ENCODE data around the gene NKIRAS2.
A peak's percentile ranks its signal among the peaks of the same experiment; 100 is the strongest.

The NKIRAS2 gene

DNA sequence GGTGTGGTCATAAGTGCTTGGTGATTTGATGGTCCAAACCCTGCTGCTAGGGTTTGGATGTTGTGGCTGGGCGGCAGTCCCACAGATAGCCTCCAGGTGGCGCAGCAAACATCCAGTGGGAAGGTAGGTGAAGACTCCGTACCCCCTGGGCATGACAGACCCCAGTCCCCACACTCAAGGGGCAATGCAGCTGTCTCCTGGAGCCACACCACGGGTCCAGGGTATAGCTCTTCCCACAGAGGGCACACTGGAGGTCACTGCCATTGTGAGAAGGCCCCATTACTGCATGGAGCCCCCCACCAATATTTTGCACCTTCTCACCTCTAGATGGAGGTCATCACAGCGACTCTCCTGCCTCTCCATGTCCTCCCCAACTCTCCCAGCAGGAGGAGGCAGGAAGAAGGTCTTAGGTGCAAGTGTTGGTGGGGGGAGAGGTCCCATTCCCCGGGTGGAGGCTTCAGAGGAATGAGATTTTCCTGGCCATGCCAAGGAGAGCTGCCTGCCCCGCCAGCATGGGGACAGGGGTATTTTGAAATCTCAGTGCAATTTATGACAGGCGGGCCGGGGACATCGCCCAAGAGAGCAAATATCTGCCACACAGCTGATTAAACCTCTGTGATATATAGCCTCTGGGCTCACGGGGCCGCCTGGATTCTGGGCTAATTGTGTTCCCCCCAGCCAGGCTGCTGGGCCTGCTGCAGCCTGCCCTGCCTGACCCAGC is 47.6 kb downstream of the NKIRAS2 start:
- no peak overlapping the region for H3K9ac ChIP-seq (ENCODE audit: low read depth, low read length)
- no peaks in the 10 kb centered on the region for H3K9me3 ChIP-seq (ENCODE audit: control insufficient read depth, insufficient read depth, low read length)
- H3K4me1 ChIP-seq (ENCODE audit: insufficient read depth, low read length) = peaks cover 12% of the 10 kb centered on the region; the same call in 1 of the 2 replicates
- no peaks in the 10 kb centered on the region for H3K36me3 ChIP-seq (ENCODE audit: insufficient read depth, low read length)

- no peaks in the 10 kb centered on the region for H3K9me3 ChIP-seq (ENCODE audit: control insufficient read depth, insufficient read depth, low read length)
- no peak overlapping the region for H3K9ac ChIP-seq (ENCODE audit: low read depth, low read length)
- H3K4me1 ChIP-seq (ENCODE audit: insufficient read depth, low read length) = peaks cover 9% of the 10 kb centered on the region; the same call in 1 of the 2 replicates
Observed at GRCh38 chr17:42068979-42069378, 49.1 kb downstream of the NKIRAS2 start.

GRCh38 chr17:42071810-42072209 is 51.9 kb downstream of the NKIRAS2 start:
- H3K36me3 ChIP-seq (ENCODE audit: insufficient read depth, low read length) = no peaks in the 10 kb centered on the region
- H3K9me3 ChIP-seq (ENCODE audit: control insufficient read depth, insufficient read depth, low read length) = no peaks in the 10 kb centered on the region

More at GRCh38 chr17:42068979-42069378, 49.1 kb downstream of the NKIRAS2 start:
- no peaks in the 10 kb centered on the region for H3K36me3 ChIP-seq (ENCODE audit: insufficient read depth, low read length)

DNA sequence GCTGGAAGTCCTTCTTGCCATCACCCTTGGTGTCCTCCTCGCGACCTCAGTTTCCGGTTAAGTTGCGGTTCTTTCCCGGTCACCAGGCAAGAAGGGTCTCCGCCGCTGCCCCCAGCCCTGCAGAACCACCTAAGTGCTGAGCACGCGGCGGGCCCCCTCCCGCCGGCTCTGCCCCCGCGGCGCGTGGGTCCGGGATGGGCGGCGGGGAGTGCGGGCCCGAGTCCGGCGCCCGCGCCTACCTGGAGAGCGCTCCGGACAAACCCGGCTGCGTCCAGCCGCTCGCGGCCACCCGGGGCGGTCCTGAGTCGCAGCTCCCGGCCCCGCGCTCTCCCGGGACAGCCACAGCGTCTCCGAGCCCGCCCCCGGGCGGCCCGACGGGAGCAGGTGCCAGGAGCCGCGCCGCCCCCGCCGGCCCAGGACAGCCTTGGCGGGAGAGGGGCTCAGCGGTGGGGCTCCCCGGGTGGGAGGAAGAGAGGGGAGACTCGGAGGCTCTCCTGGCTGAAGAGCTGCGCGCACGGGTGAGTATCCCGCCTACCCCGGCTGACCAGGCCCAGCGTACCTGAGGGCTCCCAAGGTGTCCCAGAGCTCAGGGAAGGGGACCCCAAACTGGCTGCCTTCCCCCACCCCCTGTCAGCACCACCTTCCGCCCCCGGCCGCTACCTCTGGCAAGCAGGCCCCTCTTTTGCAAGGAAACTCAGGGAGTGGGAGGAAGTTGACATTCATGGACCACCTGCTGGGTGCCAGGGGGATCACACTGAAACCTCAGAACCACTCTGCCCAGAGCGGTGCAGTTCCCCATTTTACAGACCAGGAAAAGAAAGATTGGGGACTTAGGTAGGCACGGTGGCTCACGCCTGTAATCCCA is 52.7 kb downstream of the NKIRAS2 start:
- Histone ChIP-seq H3K4me1 (ENCODE audit: insufficient read depth, low read length) (peaks cover 9% of the 10 kb centered on the region; the same call in 1 of the 2 replicates), H3K9ac (ENCODE audit: low read depth, low read length) (peak overlapping the region; percentile 72), H3K36me3 (ENCODE audit: insufficient read depth, low read length) (no peaks in the 10 kb centered on the region), H3K9me3 (ENCODE audit: control insufficient read depth, insufficient read depth, low read length) (no peaks in the 10 kb centered on the region)

More at GRCh38 chr17:42071810-42072209, 51.9 kb downstream of the NKIRAS2 start:
- peaks cover 9% of the 10 kb centered on the region; the same call in 1 of the 2 replicates for H3K4me1 ChIP-seq (ENCODE audit: insufficient read depth, low read length)
- H3K9ac ChIP-seq (ENCODE audit: low read depth, low read length) = peak overlapping the region; percentile 72; the same call in 1 of the 2 replicates
